Neural progenitor cell (in vitro differentiated cells): Measurements from ENCODE around the gene MAP3K19.

Experiments
- CTCF ChIP-seq: fragments of 200-600 bp; sonication (generic); IDR thresholded peaks from 2 replicates; pipeline ENCODE4 v1.5.1; 2017; ENCODE audit warnings: antibody characterized with exemption, mild to moderate bottlenecking
- EZH2 ChIP-seq: fragments of 200-600 bp; sonication (generic); IDR thresholded peaks from 2 replicates; pipeline ENCODE4 v1.6.1; 2017; ENCODE audit warnings: antibody characterized with exemption, mild to moderate bottlenecking, moderate library complexity

- TF ChIP-seq EZH2 = no peak
- TF ChIP-seq CTCF = no peak
Measured at GRCh38 chr2:135023886-135024485, 23.3 kb downstream of the MAP3K19 start.
